HG02840 (cell line): Measurements from ENCODE around the gene MRPL1.
"Not testable (repeated sequence)": the region's sequence is repeated elsewhere in the genome, so short reads cannot be mapped to it uniquely, and the experiment has no call there.

ENCODE experiments used
- ATAC-seq: cut with Tn5 transposase; IDR thresholded peaks from one replicate; pipeline ENCODE4 v1.9.1; 2021; ENCODE audit warnings: mild to moderate bottlenecking, moderate library complexity, moderate number of reproducible peaks; ENCODE audit not compliant: unreplicated experiment, low FRiP score

Gene MRPL1

DNA sequence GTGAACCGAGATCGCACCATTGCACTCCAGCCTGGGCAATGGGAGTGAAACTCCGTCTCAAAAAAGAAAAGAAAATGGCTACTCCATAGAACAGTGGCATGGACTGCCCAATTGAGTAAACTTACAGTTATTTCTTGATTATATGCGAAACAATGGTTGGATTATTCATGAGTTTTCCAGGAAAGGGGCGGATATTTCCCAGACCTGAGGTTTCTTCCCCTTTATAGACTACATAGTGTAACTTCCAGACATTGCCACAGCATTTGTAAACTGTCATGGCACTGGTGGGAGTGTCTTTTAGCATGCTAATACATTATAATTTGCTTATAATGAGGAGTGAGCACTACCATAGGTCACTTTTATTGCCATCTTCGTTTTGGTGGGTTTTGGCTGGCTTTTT lies 14.1 kb upstream of the MRPL1 start:
- ATAC-seq = no peak

DNA sequence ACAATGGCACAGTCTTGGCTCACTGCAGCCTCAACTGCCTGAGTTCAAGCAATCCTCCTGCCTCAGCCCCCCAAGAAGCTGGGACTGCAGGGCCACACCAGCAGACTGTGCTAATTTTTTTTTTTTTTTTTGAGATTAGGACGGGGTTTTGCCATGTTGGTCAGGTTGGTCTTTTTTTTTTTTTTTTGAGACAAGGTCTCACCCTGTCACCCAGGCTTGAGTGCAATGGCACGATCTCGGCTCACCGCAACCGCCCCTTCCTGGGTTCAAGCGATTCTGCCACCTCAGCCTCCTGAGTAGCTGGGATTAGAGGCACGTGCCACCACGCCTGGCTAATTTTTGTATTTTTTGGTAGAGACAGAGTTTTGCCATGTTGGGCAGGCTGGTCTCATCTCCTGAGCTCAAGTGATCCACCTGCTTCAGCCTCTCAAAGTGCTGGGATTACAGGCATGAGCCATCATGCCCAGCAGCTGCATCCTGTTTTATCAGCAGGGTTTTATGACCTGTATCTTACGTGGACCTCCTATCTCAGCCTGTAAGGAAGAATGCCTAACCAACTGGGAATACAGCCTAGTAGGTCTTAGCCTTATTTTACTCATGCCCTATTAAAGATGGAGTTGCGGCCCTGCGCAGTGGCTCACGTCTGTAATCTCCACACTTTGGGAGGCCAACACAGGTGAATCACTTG lies 13.2 kb upstream of the MRPL1 start:
- ATAC-seq = no peak

DNA sequence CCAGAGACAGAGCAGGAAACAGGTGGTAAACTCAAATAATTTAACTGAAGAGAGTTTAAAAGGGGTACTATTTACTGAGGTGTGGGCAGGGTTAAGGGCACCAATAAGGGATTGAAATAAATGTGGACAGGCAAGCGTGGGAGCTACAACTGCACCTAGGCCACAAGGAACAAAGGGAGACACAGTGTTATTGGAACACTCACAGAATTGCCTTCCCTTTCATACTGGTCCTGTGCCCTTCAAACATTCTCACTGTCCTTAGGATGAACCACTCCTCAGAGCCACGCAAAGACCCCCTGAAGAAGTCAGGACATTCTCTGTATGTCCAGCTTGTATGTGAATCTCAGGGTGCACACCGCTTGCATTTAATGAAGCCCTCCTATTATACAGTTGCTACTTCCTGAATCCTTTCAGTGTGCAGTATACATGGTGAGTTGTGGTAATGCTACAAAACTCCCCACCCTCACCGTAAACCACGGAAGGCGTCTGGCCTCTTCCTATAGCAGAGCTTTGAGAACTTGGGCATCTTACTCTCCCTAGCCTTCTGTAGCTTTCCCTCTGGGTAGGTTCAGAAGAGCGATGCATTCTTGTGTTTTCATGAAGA lies 9.6 kb upstream of the MRPL1 start:
- peak; percentile 90 for ATAC-seq

DNA sequence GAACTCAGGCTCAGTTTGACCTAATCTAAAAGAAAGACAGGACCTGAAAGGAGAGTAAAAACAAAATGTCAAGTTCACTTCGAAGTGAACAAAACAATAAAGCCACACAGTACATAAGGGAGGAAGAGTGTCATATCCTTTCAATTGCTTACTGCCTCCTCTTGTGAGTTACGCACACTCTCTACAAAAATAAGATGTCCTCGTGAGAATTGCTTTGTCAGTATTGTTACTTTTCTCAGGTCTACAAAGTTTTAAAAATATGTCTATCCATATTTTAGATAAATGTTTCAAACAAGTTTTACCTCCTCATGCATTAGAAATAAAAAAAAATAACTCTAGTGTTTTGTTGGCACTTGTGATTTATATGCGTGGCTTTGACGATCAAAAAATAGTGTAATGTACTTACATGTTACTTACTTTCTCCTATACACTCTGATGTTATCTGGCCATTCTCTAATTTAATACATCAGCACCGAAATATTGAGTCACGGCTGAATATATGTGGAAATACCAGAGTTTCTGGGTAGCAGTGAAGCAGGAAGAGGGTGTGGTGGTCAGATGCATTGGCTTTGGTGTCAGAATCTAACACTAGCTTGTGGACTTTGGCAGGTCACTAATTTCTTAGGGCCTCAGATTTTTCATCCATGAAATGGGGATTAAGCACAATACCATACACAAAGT lies 8.1 kb upstream of the MRPL1 start:
- no peak for ATAC-seq

DNA sequence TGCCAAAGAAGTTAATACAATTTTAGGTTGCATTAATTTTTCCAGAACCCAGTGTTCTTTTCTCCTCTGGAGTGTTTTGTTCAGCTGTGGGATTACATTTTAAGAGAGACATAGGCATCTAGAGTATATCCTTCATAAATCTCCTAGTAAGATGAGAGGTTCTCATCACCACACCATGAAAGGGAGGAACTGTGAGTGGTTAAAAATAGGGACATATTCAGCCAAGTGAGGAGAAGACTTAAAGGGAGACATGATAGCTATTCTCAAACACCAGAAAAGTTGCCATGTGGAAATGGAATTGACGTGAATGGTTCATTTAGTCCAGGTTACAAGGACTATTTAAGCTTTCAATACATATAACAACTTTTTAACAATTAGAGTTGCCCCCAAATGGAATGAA lies 6.5 kb upstream of the MRPL1 start:
- no peak for ATAC-seq

DNA sequence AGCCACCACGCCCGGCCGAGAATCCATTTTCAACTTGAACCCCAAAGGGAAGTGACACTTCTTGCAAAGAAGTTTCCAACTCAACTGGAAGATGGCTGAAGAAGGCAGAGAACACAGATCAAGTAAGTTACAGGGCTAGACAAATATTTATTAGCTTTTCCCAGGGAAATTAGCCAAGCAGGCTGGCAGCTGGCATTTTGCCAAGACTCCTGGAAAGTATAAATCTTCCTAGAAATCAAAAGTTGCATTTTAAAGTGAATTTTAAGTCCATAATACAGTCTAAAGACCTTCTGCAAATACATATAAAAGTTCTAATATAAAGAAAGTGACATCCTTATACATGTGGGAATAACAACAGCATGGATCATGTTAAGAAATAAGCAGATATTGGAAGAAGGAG lies 3.4 kb upstream of the MRPL1 start:
- ATAC-seq = no peak

DNA sequence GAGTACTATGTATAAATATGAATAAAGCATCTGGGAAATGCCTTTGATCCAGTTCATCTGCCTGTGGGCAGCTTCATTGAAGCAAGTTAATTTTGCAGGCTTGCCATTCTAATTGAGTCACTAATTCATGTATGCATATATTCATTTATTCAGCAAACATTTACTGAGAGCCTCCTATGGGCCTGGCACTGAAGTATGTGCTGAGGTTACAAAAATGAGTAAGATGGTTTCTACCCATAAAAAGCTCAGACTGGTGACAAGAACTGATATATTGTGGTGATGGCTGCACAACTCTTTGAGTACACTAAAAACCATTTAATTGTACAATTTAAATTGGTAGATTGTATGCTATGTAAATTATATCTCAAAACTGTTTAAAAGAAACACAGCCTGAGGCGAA lies 1.1 kb upstream of the MRPL1 start:
- no peak for ATAC-seq

DNA sequence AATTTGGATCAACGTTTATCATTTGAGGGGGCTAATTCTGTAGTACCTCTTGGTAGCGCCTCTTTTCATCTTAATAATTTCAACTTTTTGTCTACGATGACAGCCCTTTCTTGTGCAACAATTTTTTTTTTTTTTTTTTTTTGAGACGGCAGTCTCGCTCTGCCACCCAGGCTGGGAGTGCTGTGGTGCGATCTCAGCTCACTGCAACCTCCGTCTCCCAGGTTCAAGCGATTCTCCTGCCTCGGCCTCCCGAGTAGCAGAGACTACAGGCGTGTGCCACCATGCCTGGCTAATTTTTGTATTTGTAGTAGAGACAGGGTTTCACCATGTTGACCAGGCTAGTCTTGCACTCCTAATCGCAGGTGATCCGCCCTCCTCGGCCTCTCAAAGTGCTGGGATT lies 711 bp downstream of the MRPL1 start:
- not testable (repeated sequence) for ATAC-seq

DNA sequence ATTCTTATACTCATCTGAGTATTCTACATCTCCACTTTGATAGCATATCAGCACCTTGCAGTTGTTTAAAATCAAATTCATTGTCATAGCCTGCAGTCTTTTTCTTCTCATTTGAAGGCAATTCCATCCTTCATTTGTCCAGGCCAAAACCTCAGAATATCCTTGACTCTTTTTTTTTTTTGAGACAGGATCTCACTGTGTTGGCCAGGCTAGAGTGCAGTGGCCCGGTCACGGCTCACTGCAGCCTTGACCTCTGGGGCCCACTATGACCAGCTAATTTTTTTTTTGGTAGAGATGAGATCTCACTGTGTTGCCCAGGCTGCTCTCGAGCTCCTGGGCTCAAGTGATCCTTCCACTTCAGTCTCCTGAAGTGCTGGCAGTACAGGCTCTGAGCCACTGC lies 2.6 kb downstream of the MRPL1 start:
- no peak for ATAC-seq

DNA sequence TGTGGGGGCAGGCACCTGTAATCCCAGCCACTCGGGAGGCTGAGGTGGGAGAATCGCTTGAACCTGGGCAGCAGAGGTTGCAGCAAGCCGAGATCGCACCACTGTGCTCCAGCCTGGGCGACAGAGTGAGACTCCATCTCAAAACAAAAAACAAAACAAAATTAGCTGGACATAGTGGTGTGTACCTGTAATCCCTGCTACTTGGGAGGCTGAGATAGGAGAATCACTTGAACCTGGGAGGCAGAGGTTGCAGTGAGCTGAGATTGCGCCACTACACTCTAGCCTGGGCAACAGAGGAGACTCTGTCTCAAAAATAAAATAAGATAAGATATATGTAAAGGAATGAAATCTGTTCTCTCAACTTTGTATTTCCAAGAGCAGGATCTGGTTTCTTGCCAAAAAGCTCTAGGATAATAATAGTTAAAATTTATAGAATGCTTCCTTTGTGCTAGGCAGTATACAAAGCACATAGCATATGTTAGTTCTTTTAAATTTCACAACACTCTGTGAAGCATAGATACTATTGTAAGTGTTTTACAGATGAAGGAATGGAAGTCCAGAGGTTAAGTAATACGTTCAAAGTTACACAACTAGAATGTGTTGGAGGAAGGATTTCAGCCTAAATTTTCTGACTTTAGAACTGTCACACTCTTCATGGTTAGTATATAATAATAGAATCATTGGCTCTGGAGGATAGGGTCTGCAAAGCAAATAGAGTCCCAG lies 10.3 kb downstream of the MRPL1 start:
- ATAC-seq = no peak

DNA sequence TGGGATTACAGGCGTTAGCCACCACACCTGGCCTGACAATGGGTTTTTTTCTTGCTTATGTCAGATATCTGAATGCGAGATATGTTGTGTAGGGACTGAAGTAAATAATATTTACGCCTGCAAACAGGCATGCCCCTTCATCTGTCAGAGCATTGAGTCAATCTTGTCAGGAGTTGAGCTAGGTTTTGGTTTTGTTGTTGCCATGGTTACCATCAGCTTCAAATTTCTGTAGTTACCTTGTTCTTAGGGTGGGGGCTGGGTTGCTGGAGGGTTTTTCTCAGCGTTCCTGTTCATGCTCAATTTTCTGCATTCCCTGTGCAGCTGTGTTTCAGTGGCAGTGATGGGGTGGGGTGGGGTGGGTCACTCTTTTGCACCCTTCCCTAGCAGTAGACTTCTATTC lies 14.5 kb downstream of the MRPL1 start:
- ATAC-seq = no peak

DNA sequence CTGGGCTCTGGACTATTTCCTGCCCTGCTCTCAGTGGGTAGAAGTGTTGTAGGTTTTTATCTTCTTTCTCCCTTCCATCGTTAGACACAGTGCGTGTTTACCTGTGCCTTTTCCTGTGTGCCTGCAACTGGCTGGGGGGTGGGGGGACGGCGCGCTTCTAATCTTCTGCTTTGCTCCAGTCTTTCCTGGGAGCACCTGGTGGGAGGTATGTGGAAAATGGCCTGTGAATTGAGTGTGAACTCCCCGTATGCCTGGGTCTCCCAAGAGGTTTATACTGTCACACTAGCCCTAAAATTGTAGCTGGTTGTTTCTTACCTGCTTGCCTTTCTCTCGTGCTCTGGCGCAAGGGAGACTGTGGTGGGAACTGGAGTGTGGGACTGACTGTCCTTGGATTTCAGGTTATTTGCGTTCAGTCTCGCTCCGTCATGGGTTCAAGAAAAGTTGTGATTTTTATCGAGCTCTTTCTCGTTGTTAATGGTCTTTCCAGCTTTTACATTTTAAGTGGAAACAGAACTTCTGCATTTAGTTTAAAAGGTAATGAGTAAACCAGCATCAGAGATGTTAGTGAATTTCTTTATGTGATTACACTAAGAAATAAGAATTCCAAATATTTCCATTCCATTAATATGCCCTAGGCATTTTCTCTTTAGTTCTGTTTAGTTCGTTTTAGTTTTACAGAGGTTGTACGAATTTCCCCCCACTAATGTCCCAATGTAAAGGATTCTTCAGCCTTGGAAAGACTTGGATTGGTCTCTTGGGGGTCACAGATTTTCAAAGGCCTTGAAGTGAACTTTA lies 15.3 kb downstream of the MRPL1 start:
- no peak for ATAC-seq

DNA sequence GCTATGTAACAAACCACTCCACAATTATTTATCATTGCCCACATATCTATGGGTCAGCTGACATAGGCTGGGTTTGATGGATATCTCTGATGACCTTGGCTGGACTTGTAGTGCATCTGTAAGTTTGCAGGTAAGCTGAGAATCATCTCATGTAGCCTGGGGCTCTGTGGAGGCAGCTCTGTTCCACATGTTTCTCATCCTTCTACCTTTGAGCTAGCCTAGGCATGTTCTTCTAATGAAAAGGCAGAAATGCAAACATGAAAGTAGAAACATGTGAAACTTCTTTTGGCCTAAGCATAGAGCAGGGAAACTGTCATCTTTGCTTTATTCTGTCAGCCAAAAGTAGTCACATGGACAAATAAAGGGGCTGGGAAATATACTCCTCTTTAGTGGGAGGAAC lies 18.2 kb downstream of the MRPL1 start:
- no peak for ATAC-seq

DNA sequence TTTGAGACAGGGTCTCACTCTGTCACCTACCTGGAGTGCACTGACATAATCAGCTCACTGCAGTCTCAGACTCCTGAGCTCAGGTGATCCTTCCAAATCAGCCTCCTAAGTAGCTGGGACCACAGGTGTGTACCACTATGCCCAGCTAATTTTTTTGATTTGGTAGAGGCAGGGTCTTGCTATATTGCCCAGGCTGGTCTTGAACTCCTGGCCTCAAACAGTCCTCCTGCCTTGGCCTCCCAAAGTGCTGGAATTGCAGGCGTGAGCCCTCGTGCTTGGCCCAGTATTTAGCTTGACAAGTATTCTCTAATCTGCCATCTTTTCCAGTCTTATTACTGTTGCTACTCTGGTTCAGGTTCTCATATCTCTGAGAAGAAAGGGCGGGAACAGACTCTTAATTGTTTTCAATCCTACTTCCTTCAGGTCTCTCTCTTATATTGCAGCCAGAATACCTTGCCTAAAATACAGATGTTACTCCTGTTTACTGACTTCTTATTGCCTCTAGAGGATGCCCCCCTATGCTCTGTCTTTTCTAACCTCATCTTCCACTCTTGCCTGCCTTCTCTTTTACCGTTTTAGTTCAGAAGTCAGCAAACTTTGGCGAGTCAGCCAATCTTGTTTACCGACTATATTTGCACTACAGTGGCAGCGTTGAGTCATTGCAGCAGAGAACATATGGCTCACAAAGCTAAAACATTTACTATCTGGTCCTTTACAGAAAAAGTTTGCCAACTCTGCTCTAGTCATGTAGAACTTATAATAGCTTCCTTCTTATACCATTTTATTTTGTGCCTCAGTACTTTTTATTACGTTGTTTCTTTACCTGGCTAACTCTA lies 19.0 kb downstream of the MRPL1 start:
- ATAC-seq = no peak

DNA sequence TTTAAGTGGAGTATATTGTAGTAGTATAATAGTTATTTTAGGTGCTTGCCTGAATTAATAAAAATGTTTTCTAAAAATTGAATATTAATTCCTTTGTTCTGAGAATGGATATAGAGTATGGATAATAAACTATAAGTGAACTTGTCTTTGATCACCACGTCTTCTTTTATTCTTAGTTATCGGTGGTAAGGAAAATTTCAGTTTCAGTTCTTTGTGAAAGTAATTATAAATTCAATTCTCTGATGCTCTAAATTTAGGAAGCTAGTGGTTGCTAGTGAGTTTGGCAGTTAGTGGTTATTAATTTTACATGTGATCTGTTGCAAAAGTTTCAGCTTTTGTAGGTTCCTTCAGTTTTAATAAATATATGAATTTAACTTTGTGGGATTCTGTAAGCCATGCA lies 30.8 kb downstream of the MRPL1 start:
- ATAC-seq = no peak

DNA sequence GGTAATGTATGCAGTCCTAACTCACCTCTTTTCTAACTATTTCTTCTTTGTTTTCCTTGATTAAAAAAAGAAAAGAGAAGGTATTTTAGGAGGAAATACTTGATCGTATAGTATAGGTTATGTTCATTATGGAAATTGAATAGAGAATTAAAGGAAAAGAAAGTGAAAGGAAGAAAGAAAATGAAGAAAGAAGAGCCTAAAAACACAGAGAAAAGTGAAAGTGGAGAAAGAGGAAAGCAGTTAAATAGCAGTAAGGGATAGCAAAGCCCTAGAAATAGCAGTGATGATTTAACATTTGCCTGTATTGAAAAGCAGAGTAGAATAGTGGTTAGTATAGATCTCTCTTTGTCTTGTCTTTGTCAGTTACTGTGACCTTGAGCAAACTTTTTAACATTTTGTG lies 37.0 kb downstream of the MRPL1 start:
- ATAC-seq = no peak

DNA sequence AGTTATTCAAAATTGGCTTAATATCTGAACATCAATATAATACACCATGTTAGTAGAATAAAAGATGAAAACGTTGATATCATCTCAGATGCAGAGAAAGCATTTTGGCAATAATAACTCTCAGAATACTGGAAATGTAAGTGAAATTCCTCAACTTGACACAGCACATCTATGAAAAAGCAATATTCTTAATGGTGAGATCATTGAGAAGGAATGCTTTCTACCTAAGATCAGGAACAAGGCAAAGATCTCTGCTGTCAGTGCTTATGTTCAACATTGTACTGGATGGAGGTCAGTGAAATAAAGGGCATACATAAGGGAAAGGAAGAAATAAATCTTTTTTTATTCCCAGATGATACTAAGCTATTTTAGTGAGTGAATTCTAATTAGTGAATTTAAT lies 40.6 kb downstream of the MRPL1 start:
- ATAC-seq = no peak

DNA sequence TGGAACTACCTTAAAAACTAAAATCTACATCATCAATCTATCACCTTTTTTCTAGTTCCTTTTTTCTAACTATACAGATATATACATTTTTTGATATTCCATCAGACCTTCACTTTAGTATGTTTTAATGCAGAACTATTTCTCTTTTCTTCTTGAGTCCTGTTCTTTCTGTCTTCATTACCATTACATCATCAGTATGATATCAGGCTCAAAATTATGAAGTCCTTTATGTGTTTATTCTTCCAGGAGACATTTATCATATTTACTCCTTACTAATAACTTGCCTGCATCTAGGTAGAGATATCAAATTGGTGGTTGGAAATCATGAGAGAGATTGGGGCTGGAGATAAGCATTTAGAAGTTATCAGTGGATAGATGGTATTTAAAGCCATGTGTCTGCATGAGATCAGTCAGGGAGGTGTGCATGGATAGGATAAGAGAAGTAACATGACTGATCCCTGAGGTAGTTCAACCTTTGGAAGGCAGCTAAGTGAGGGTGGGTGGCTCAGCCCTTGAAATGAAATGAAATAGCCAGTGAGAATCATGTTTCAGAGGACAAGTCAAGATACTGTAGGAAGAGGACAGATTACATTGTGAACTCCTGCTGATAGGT lies 43.1 kb downstream of the MRPL1 start:
- ATAC-seq = no peak

DNA sequence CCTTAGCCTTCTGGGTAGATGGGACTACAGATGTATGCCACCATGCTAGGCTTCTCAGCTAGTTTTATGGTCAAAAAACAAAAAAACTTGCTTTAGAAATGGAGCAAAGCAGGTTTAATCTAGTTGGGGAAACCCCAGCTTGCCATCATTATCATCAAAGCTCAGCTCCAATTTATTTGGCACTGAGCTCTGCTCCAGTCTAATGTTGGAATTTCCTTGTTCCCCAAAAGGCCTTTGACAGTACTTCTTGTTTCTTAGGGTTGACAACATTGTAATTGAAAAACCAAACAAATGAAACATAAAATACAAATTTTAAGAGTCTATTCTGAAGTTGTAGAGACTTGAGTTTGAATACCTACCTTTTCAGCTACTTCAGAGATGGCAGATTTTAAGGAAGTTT lies 48.0 kb downstream of the MRPL1 start:
- no peak for ATAC-seq
